ENCODE results near the gene KLHL22.

GRCh38 chr22:20436768-20437612 lies 58.6 kb downstream of the KLHL22 start:
- TF ChIP-seq POLR2A (IDR thresholded peaks at IDR 0.05; ENCODE audit: low read depth, low read length): no peak
- TF ChIP-seq POLR2AphosphoS5 (IDR thresholded peaks at IDR 0.05; ENCODE audit: low read depth, low read length): no peak

Data from GM12892 (cell line).